RPMI8226 (cell line): ENCODE results near the gene ELL2.

Experiments used
- DNase-seq: peaks from one replicate; pipeline ENCODE4 v3.0.0-alpha.2; 2015

The ELL2 gene

DNA sequence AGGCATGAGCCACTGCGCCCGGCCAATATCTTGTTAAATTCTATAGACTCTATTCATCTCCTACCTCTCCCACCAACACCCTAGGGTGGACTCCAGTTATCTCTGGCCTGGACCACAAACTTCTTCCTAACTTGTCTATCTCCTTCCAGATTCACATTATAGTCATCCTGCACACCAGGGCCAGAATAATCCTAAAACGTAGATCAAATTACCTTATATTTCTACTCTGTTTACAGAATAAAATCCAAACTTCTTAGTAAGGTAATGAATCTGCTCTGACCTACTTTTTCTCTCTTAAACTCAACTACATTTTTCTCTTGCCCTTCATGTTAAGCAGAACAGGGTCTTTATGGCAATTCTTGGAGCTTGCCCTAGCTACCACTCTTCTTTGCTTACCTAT lies 6.9 kb downstream of the ELL2 start:
- no peak for DNase-seq

DNA sequence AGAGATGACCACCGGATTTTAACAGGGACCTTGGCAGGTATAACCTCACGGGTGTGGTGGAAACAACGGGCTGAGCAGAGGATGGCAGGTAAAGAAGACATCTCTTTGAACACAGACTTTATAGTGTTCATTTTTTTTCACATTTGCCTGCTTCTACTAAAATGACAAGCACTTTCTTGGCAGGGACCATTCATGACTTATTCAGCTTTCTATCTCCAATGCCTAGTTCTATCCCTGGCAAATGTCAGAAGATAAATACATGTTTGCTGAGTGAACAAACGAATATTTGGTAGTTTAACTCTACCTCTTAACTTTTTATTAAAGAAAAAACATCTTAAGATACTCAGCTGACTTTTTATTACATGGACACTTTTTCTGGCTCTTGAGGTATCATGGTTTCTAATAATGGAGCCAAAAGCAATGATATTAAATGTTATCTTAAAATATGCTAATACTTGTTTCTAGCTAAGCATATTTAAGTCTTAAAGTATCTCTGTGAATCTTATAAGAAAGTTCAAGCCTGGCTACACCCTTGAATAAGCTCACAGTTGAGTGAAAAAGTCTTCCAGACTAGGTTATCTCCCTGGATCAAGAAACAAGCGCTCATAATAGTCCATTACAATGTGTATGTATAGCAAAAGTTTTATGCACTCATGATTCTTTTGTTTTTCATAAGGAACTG lies 8.5 kb downstream of the ELL2 start:
- DNase-seq, result no peak

DNA sequence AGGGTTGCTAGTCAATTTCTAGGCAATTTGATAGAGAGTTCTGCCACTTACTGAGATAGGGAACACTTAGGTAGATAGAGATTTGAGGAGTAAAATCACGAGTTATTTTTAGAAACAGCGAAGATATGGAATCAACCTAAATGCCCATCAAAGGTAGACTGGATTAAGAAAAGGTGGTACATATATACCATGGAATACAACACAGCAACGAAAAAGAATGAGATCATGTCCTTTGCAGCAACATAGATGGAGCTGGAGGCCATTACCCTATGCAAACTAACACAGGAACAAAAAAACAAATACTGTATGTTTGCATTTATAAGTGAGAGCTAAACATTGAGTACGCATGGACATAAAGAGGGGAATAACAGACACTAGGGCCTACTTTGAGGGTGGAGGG lies 9.7 kb downstream of the ELL2 start:
- no peak for DNase-seq

DNA sequence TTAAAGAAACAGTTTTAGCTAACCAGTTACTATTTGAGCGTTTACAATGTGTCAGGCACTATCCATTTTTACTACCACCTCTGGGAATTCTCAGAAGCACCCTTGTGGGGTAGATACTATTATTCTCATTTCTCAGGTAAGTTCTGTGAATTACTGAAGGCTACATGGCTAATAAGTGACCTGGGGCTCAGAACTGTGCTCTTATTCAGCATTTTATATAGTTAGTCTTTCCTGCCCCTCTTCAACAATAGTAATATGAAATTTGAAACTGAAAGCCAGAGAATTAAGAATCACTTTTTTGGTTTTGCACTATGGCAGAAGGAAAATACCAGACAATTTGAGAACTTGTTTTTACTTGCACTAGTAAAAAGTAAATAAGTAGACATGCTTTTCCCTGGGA lies 11.8 kb downstream of the ELL2 start:
- DNase-seq, result no peak

DNA sequence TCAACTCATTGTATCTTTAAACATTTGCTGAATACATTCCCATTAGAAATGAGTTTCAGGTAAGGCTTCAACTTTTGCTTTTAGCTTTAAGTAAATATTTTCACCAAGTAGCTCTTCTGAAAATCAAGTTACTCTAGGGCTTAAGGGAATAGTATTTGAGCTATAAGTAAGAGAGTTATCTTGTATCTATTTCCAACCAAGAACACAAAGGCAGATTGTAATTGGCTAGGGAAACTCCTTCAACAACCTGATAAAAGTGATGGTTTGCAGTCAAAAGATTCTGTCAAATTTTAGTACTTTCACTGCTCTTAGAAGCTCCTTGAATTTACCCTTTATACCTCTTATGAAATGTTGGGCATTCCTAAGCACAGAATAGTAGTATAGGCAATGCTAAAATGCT lies 13.0 kb downstream of the ELL2 start:
- DNase-seq, result no peak

DNA sequence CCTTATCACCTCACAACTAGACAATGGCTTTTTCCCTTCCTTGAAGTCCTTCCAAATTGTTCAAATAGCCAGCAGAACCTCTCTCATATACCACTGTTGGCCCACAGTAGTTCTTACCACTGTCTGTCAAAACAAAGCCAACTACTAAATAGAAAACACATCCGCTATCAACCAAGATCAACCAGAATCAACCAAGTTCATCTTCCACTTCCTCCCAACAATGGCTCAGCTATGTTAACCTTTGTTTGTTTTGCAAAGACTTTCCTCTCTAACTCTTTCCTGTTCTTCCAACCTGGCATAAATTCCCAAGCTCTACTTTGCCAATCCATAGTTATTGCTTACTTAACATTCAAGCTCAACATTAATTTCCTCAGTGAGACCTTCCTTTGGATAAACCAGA lies 15.2 kb downstream of the ELL2 start:
- DNase-seq, result no peak

DNA sequence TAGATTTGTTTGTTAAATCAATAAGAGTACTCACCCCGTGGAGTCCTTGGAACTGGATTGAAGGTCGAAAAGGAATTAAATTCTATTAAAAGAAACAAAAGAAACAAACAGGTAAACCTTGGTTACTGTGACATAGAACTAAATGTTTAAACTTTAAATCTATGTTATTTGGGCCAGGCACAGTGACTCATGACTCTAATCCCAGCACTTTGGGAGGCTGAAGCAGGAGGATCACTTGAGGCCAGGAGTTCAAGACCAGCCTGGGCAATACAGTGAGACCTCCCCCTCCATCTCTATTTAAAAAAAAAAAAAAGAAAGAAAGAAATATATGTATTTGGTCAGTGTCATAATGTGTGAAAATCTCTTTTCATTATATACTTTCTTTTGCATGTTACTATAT lies 18.7 kb downstream of the ELL2 start:
- no peak for DNase-seq

DNA sequence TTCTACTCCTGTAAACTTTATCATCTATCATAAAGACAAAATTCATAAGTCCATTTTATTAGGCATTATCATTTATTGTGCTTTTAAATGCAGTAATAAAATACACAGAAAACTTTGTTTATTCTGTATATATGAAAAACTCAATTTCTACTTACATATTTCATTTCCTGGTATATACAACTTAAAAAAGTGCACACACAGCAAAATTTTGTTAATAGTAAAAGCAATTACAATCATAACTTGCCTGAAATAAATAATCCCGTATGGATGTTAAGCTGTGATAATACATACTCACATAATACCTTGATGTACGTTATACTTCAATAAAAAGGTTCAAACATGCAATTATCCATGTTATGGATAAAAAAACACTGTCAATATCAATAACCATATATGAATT lies 19.2 kb downstream of the ELL2 start:
- DNase-seq, result no peak

DNA sequence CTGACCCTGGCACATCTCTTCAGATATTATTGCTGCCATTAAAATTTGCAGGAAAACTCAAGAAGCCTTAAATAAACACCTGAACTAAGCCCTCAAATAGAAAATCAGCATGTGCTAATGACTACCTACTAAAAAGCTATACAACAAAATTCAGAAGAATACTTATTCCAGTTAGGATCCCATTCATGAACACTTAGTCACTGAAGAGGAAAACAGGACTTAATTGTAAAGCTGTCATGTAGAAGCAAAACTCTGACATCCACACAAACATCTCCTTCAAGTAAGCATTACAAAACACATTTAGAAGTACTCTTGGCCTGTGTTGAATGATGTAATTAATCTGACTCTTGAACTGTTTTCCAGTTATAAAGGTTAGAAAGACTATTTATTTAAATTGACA lies 19.9 kb downstream of the ELL2 start:
- no peak for DNase-seq

DNA sequence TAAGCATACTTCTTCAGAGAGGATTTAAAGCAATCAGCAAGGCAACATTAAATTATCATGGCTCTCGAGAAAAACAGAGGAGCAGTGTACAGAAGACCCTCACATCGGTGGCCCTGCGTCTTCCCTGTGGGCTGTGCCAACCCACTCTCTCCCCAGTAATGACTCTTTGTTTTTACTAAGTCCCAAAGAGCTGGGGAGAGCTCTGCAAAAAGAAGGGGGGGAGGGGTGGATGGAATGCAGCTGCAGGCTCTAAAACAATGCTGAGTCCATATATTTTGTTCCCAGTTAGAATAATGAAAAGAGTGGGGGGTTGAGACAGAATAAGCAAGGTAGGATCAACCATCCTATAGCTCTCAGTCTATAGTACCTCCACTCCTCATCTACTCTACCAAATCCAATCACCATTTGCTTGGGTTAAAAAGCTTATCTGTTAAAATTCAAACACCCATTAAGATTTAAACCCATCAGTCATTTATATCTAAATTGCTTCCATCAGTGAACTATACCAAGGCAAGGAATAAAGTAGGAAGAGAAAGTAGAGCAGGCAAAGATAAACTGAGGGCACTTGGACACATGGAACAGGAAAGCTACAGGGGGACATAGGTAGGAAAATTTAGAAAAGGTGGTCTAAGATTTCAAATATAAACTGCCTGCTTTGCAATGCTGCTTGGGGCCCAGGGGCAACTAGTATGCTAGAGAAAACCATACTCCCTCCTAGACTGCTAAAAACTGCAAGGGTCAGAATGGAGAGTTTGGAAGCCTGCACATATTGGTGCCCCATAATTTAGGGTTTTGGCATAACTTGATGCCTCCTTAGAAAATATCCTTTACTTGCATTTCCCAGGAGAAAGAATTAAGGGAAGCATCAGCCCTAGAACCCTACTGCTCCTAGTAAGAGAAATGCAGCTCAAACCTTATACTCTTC lies 20.6 kb downstream of the ELL2 start:
- DNase-seq, result peak; percentile 78

DNA sequence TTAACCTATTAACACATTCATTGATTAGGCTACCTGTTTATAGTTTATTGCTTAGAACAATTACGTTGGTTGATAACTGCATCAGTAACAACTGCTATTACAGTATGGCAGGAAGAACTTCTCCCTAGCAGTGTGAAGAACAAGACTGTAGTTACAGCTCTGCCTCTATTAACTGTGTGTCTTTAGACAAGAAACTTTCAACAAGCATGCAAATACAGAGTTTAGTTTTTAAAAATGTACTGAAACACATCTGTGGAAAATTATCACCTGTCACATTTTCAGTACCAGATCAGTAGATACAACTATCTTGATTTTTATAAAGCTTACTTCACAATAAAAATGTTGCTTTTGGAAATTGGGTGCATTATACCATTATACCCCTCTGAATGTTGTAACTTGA lies 22.2 kb downstream of the ELL2 start:
- DNase-seq, result no peak

DNA sequence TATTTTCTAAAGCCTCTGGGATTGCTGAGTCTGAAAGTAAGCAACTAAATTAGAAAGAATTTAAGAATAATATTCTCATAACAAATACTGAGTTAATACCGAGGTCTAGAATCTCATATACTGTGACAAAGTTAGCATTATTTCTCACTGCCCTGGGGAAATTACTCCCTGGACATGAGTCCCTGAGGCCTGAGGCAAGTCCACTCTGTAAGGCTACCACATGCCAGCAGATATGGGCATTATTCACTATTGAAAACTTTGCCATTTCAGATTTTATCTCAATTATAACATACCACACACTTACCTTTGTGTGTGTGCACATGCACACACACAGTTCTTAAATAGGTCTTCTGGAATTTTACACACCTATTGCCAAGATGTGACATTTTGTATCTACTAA lies 22.9 kb downstream of the ELL2 start:
- DNase-seq, result no peak

DNA sequence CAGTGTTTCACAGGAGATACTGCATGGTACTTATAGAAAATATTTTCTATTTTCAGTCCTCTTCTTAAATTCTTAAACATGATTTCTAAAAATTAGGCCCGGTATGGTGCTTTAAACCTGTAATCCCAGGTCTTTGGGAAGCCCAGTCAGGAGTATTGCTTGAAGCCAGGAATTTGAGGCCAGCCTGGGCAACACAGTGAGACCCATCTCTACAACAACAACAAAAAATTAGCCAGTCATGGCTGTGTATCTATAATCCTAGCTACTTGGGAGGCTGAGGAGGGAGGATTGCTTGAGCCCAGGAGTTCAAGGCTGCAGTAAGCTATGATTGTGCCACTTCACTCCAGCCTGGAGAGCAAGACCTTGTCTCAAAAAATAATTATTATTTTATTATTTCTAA lies 23.3 kb downstream of the ELL2 start:
- DNase-seq, result no peak

DNA sequence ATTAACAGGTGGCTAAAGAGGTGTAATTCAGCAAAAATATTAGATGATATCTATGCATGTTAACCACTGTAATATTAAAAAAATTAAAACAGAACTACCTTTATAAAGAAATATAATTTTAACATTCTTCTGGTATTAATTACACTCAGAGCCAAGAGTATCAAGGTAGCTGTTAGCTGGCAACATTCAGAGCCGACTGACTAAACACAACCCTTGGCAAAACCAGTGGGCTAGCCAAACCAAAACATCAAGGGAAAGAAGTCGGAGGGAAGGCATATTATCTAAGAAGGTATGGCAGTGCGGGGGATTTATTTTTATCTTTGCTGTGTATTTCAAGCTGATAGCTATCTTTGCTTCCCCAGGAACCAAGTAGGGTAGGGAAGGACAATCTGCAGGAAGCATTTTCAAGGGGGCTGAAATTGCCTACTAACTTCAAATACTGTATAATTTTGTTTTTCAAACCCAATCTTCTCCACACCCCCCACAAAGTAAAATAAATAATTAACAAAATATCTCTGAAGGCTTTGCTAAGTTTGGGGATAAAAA lies 24.0 kb downstream of the ELL2 start:
- DNase-seq, result no peak

DNA sequence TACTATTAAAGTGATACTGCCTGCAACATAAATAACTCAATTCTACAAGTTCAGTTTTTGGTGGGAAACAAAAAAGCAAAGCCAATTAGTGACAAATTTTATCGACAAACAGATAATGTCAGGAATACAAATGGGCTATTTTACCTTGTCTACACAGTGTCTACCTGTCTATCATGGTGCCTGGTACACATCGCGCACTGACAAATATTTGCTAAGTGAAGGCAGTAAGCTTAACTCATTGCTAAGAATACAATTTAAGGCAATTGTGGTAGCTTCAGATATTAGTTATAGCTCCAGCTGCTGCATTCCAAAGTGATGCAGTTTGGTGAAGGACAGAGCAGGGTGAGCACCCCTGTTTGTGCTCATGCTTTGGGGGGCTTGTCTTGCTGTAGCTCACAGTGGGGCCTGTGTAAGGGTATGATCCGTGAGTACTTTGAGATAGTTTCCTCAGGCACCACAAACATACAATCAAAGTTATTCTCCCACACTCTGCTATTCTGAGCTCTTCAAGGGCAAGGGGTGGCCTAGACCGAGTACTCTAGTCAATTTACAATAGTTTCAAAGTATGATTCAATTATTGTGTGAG lies 24.7 kb downstream of the ELL2 start:
- DNase-seq, result no peak

DNA sequence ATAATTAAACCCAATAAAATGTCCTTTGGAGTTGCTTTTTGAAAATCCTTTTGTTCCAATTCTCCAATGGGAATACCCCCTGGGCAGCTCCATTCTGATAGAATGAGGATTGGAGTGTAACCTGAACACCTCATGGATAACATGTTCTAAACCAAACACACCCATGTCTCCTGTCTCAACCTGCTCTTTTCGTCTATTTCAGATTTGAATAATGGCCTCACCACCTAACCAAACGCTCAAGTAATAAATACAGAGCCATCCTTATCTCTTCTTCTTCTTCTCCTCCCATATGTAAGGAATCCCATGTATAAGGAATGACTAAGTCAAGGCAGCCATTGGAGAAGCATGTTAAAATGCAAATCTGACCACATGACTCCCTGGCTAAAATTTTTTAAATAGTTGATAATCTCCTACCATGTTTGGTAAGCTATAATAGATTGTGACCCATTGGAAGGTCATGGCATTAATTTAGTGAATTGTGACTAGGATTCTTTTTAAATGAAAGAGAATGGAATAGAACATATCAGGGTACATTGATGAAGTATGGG lies 26.0 kb downstream of the ELL2 start:
- DNase-seq, result no peak

DNA sequence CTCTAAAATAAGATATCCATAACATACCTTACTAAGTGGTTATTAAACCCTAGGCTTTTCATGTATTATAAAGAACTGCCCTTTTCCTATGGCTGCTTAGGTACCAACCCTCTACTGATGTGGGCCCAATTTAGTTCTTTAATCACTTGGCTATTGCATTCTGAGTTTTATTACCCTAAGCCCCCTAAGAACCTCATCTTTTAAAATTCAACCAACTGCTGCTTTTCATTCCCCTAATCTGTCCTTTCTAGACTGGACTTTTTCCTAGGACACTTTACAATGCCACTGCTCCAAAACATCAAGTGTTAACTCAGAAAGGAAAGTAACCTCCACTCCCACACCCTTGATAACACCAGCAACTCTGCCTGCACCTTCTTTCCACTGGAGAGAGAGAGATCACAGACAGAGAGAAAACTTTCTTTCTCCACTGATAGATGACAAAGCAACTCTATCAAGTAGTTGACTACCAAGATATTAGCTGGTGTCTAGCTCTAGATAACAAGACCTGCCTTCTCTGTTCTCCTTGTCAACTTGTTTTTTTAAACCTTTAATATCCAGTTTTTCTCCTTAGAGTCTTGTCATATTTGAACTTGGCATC lies 27.3 kb downstream of the ELL2 start:
- no peak for DNase-seq

DNA sequence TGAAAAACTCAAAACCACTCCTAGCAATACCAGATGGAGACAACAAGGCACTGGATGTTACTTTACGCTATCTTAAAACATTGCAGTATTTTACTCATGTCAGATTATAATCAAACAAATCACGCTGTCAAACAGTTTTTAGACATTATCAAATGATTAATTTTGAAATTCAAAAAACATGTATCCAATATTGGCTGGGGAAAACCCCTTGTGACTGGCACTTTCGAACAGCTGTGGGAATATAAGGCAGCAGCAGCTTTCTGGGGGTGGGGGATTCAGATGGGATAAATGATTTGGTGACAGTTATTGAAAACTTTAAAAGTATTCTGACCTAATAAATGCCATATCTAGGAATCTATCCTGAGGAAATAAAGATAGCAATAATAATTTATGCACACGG lies 28.7 kb downstream of the ELL2 start:
- DNase-seq, result no peak

DNA sequence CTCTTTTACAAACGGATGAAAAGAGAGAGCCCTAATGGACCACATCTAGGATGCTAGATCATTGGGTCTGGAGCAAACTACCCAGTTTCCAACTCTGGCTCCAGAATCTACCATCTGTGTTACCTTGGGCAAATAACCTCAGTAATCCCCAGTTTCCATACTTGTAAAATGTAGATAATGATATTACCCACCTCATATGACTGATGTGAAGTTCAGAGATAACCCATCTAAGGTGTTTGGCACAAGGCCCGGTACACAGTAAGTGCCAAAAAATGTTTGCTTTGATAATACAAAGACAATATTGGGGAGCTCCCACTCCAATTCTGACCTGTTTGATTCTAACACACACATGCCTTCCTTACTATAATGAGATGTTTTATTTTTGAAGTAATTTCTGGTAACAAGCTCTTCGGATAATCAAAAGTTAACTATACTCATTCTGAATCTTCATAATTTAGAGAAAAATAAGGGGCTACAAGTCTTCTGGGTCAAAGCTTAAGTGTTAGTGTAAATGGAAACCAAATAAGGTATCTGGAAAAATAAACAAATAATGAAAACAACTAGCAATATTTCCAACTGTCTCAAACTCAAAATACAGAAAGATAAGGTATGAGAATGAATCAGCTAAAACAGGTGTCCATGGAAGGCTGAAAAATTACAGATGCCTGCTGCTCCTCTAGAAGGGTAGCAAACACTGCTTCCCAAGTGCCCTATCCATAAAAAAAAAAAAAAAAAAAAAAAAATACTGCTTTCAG lies 30.4 kb downstream of the ELL2 start:
- no peak for DNase-seq

DNA sequence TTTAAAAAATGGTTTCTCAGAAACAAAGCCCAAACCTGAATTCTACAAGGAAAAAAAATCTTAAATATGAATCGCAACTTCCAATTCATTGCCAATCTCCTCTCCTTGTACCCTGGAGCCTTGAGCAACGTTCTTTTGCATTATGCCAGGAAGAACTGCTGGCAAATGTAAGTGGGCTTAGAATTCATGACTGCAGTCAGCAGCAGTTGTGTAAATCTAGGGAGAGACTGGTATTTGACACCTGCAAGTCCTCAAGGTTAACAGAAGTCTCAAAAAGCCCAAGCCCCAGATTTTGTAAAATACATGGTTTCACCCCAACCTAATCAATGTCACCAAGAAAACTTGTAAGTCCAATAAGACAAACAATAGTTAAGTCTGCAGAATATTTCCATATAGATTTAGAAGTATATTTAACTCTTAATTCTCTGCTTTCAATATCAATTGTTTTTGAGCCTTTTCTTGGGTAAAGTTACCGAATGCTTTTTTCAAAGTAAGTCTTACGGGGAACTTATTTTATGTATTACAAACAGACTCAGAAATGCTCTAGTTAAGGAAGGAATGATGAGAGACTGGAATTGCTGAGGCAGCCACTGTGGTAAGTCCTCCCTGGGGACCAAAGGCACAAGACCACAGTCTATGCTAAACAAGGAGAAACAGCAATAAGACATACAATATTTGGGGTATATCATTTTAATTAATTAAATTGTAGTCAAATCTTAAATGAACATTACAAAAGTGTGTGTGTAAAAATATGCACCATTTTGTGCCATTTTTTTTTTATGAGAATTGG lies 31.3 kb downstream of the ELL2 start:
- DNase-seq, result no peak

DNA sequence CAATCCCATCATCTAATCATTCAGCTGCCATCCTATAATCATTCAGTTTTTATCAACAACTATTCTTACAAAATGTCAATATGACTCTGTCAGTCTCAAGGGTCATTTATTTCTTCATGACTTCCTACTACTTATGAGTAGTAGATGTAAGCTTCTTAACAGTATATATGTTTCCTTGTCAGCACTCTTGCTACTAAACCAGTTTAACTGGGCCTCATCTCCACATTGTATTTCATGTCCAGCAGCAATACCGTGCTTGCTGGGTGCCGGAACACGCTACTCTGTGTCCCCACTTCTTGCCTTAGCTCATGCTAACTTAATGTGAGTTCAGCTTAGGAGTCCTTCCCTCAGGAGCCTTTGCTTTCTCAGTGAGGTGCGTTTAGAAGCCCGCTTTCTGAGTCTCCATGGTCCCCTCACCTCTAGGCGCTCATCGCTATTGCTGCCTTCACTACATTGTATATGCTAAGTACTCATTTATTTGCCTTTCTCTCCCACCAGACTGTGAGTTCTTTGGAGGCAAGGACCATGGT lies 32.9 kb downstream of the ELL2 start:
- no peak for DNase-seq
